ENCODE results near the gene HCFC1R1. TPM values are rescaled to one million over a fixed set of nuclear protein-coding genes. Genes with fewer than 3 reads are reported as not detected.
A peak's percentile ranks its signal among the peaks of the same experiment; 100 is the strongest.
"Not testable (repeated sequence)": the region's sequence is repeated elsewhere in the genome, so short reads cannot be mapped to it uniquely, and the experiment has no call there.

HCFC1R1 gene, protein sequence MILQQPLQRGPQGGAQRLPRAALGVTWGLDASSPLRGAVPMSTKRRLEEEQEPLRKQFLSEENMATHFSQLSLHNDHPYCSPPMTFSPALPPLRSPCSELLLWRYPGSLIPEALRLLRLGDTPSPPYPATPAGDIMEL
- 28.1 and 47.8 TPM in 2 replicates for total RNA-seq (2014; rRNA removed; shearing (Covaris generic))

GRCh38 chr16:3023669-3024478 is at the start of gene HCFC1R1, which contains the start of gene THOC6:
HCFC1R1 (minus strand) TSS chr16:3023942; CDS start chr16:3023941, 1 bp downstream.
THOC6 (plus strand) TSS chr16:3024035; CDS start chr16:3024327, 292 bp downstream.
- DNase-seq (ENCODE audit: low read depth) = peak; percentile 98

- DNase-seq (ENCODE audit: low read depth) = no peak
Measured at GRCh38 chr16:3073448-3073847, 49.7 kb upstream of the HCFC1R1 start.

DNA sequence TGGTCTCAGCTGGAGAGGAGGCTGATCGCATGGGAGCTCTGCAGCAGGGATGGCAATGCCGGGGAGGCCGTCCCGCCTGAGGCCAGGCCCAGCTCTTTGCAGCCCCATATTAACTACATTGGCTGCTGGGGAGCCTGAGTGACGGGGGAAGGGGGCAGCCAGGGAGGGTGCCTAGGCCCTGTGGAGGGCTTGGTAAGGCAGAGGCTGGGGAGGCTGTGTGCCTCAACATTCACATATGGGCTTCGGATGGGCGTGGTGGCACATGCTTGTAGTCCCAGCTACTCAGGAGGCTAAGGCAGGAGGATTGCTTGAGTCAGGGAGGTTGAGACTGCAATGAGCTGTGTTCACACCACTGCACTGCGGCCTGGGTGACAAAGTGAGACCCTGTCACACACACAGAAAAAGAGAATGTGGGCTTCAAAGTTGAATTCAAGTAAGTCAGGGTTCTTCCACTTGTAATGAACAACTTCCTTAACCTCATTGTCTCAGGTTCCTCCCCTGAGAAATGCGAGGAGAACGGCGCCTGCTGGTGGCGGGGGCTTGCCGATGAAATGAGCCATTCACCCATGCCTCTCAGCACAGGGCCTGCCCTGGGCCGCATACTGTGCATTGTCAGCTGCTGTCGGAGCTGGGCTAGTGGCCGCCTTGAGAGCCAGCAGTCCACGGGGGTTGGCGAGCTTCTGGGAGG is 49.0 kb upstream of the HCFC1R1 start:
- DNase-seq (ENCODE audit: low read depth) = not testable (repeated sequence)

DNA sequence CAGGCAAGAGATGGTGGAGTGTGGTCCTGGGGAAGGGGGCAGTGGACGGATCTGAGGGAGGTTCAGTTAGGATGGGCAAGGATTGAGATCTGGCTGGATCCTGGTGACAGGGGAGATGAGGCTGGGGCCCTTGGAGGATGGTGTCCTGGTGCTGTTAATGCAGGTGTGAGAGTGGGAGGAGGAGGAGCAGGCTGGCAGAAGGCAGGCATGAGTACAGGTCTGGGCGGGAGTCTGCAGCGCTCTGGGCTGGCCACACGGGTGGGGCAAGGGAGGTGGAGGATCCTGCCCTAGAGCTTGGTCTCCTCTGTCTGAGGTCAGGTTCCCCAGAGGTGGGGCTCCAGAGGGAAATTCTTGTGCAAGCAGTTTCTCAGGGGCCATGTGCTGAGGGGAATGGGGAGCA is 48.4 kb upstream of the HCFC1R1 start:
- not testable (repeated sequence) for DNase-seq (ENCODE audit: low read depth)

- no peak for DNase-seq (ENCODE audit: low read depth)
Measured at GRCh38 chr16:3071655-3072054, 47.9 kb upstream of the HCFC1R1 start.

- DNase-seq (ENCODE audit: low read depth) = no peak
Measured at GRCh38 chr16:3070608-3071111, 46.9 kb upstream of the HCFC1R1 start.

GRCh38 chr16:3069146-3069545 is 45.4 kb upstream of the HCFC1R1 start:
- not testable (repeated sequence) for DNase-seq (ENCODE audit: low read depth)

- no peak for DNase-seq (ENCODE audit: low read depth)
Measured at GRCh38 chr16:3068487-3068886, 44.7 kb upstream of the HCFC1R1 start.

DNA sequence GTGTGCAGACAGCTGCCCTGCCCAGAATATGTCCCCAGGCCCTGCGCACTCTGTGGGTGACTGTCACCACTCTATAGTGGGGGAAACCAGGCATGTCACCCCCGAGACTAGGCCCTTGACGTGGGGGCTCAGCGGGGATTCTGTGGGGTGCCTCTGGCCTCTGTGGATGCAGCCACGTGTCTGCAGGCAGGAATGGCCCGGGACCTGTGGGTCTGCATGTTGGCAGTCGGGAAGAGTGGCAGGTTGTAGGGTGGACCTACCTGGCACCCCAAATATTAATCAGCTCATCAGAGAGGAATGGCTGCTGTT is 42.7 kb upstream of the HCFC1R1 start:
- no peak for DNase-seq (ENCODE audit: low read depth)

GRCh38 chr16:3065742-3066439 is 42.1 kb upstream of the HCFC1R1 start:
- no peak for DNase-seq (ENCODE audit: low read depth)

GRCh38 chr16:3065069-3065741 is 41.5 kb upstream of the HCFC1R1 start, which contains the start of gene IL32:
IL32 (plus strand) TSS chr16:3065640; CDS start chr16:3065812, 172 bp downstream.
- DNase-seq (ENCODE audit: low read depth) = peak; percentile 85

DNA sequence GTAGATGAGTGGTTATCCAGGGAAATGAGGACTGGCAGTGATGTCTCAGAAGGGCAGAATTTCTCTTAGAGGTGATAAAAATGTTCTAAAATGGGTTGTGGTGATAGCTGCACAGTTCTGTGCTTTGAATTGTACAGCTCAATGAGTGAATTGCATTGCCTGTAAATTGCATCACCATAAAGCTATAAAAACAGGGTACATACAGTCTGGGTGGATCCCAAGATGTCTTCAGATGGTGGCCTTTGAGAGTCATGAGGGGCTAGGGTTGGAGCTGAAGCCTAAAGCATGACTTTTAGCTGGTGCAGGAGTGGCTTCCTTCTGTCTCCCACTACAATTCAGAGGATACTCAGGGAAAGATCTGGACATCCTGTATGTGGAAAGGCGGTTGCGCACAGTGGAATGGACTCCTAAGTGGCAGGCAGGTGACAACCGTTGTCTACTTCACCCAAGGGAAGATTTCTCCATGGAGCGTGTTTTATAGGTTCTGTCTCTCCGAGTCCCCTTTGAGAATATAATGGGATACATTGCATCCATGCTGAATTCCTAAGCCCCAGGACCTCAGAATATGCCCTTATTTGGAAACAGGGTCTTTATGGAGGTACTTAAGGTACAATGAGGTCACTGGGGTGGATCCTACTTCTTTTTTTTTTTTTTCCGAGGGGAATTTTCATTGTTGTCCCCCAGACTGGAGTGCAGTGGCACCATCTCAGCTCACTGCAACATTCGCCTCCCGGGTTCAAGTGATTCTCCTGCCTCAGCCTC is 40.1 kb upstream of the HCFC1R1 start:
- no peak for DNase-seq (ENCODE audit: low read depth)

- DNase-seq (ENCODE audit: low read depth) = no peak
Measured at GRCh38 chr16:3062553-3062952, 38.8 kb upstream of the HCFC1R1 start.

DNA sequence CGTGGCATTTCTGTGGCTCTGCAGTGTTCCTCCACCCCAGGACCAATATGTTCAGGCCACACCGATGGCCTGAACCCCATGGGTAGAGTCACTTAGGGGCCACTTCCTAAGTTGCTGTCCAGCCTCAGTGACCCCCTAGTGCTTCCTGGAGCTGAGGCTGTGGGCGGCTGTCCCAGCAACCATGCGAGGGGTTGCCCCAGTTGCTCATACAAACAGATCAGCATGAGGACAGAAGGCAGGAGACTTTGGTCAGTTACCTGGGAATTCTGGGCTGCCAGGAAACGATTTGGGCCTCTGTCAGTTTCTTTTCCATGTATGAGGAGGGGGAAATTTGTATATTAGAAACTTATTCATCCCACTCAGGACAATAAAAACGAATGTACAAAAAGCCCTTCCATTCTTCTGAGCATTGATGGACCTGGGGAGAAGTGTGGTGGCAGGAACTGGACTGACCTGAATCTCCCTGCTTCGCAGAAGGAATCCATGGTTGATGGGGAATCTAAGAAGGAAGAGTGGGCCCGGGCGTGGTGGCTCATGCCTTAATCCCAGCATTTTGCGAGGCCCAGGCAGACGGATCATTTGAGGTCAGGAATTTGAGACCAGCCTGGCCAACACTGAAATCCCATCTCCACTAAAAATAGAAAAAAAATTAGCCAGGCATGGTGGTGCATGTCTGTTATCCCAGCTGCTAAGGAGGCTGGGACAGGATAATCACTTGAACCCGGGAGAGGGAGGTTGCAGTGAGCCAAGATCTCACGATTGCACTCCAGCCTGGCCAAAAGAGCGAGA is 36.8 kb upstream of the HCFC1R1 start:
- DNase-seq (ENCODE audit: low read depth) = no peak

- no peak for DNase-seq (ENCODE audit: low read depth)
Measured at GRCh38 chr16:3059723-3060242, 36.0 kb upstream of the HCFC1R1 start.

- DNase-seq (ENCODE audit: low read depth) = peak; percentile 91
Measured at GRCh38 chr16:3059041-3059722, 35.4 kb upstream of the HCFC1R1 start.

DNA sequence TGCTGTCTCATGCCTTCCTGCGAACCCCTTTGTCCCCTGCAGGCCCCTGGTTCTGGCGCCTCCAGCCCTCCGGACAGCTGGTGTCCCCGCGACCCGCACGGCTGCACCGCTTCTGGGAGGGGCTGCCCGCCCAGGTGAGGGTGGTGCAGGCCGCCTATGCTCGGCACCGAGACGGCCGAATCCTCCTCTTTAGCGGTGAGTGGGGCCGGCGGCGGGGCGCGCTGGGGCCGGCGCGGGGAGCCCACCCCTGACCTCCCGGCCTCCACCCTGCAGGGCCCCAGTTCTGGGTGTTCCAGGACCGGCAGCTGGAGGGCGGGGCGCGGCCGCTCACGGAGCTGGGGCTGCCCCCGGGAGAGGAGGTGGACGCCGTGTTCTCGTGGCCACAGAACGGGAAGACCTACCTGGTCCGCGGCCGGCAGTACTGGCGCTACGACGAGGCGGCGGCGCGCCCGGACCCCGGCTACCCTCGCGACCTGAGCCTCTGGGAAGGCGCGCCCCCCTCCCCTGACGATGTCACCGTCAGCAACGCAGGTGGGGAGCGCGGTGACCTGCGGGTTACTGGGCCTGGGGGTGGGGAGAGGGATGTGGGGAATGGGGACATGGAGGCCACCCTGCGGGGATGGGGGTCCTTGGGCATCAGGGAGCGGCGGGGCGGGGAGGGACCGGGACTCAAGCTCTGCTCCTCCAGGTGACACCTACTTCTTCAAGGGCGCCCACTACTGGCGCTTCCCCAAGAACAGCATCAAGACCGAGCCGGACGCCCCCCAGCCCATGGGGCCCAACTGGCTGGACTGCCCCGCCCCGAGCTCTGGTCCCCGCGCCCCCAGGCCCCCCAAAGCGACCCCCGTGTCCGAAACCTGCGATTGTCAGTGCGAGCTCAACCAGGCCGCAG is 34.6 kb upstream of the HCFC1R1 start:
- peak; percentile 42 for DNase-seq (ENCODE audit: low read depth)
